CD4-positive, alpha-beta T cell treated with Interleukin-21 for 1 hour (primary cell): ENCODE results near the gene CADM1.

Experiments used
- DNase-seq: peaks from one replicate; pipeline ENCODE4 v3.0.0-alpha.2; 2020

The CADM1 gene

GRCh38 chr11:115222863-115223530 lies 281.2 kb downstream of the CADM1 start:
- no peak for DNase-seq

GRCh38 chr11:115222218-115222862 lies 281.9 kb downstream of the CADM1 start:
- peak; percentile 50 for DNase-seq

- DNase-seq, result no peak
These were observed 282.6 kb downstream of the CADM1 start for GRCh38 chr11:115221461-115222069.

GRCh38 chr11:115220911-115221310 lies 283.3 kb downstream of the CADM1 start:
- no peak for DNase-seq

- DNase-seq, result no peak
These were observed 283.8 kb downstream of the CADM1 start for GRCh38 chr11:115220423-115220822.

GRCh38 chr11:115219376-115219775 lies 284.8 kb downstream of the CADM1 start:
- DNase-seq, result no peak

GRCh38 chr11:115217726-115218311 lies 286.4 kb downstream of the CADM1 start:
- peak; percentile 30 for DNase-seq

GRCh38 chr11:115215694-115216617 lies 288.3 kb downstream of the CADM1 start:
- no peak for DNase-seq

GRCh38 chr11:115214644-115215234 lies 289.5 kb downstream of the CADM1 start:
- peak; percentile 17 for DNase-seq

- DNase-seq, result no peak
These were observed 291.2 kb downstream of the CADM1 start for GRCh38 chr11:115213007-115213406.

- no peak for DNase-seq
These were observed 295.4 kb downstream of the CADM1 start for GRCh38 chr11:115208808-115209259.

- DNase-seq, result no peak
These were observed 296.3 kb downstream of the CADM1 start for GRCh38 chr11:115207916-115208315.

GRCh38 chr11:115207166-115207591 lies 297.0 kb downstream of the CADM1 start:
- DNase-seq, result no peak

- DNase-seq, result no peak
These were observed 297.7 kb downstream of the CADM1 start for GRCh38 chr11:115206365-115207022.

- DNase-seq, result no peak
These were observed 301.2 kb downstream of the CADM1 start for GRCh38 chr11:115202900-115203552.

GRCh38 chr11:115202074-115202473 lies 302.1 kb downstream of the CADM1 start:
- DNase-seq, result no peak

- no peak for DNase-seq
These were observed 303.0 kb downstream of the CADM1 start for GRCh38 chr11:115201111-115201792.

- DNase-seq, result no peak
These were observed 304.6 kb downstream of the CADM1 start for GRCh38 chr11:115199481-115200069.

GRCh38 chr11:115198321-115198741 lies 305.9 kb downstream of the CADM1 start:
- DNase-seq, result no peak

- no peak for DNase-seq
These were observed 306.8 kb downstream of the CADM1 start for GRCh38 chr11:115197433-115197832.
